Measurements from ENCODE around the gene PLEKHA7. TPM values are rescaled to one million over a fixed set of nuclear protein-coding genes. Genes with fewer than 3 reads are reported as not detected.

PLEKHA7 gene
- total and polyA plus RNA-seq, 2 of the 13 experiments (the other 11 are each of a cell fraction or from before 2014, with no cell fraction given) = 17.5 to 18.7 TPM

- TF ChIP-seq, protein P1, sequence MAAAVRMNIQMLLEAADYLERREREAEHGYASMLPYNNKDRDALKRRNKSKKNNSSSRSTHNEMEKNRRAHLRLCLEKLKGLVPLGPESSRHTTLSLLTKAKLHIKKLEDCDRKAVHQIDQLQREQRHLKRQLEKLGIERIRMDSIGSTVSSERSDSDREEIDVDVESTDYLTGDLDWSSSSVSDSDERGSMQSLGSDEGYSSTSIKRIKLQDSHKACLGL (CRISPR knock-in tag; IDR thresholded peaks at IDR 0.05) = no peak
- TF ChIP-seq ZNF704 (CRISPR knock-in tag; IDR thresholded peaks at IDR 0.05; ENCODE audit: borderline replicate concordance) (no peak), ZBTB1 (CRISPR knock-in tag; IDR thresholded peaks at IDR 0.05; ENCODE audit: borderline replicate concordance) (no peak), SAP130 (CRISPR knock-in tag; IDR thresholded peaks at IDR 0.05; ENCODE audit: low read depth) (peak; percentile 36), ZNF781 (CRISPR knock-in tag; IDR thresholded peaks at IDR 0.05; ENCODE audit: borderline replicate concordance, not compliant biosample characterization) (no peak), ZNF547 (CRISPR knock-in tag; IDR thresholded peaks at IDR 0.05) (0 out of 2 replicates have a peak, but pooled peaks have one; percentile 32), HNF4A (CRISPR knock-in tag; IDR thresholded peaks at IDR 0.05) (peak; percentile 63), NFATC3 (CRISPR knock-in tag; IDR thresholded peaks at IDR 0.05) (no peak), POGZ (CRISPR knock-in tag; IDR thresholded peaks at IDR 0.05) (peak; percentile 57), ARNT2 (CRISPR knock-in tag; IDR thresholded peaks at IDR 0.05; ENCODE audit: low read depth) (no peak), MEIS1 (CRISPR knock-in tag; IDR thresholded peaks at IDR 0.05; ENCODE audit: borderline replicate concordance) (no peak), ERF (CRISPR knock-in tag; IDR thresholded peaks at IDR 0.05) (no peak; the same call in 1 of the 2 replicates), ZNF550 (CRISPR knock-in tag; IDR thresholded peaks at IDR 0.05; ENCODE audit: borderline replicate concordance) (no peak), SP2 (CRISPR knock-in tag; IDR thresholded peaks at IDR 0.05) (no peak), SIN3A (IDR thresholded peaks at IDR 0.05; ENCODE audit: borderline replicate concordance, low read depth, low read length) (no peak), MTERF4 (CRISPR knock-in tag; IDR thresholded peaks at IDR 0.05) (no peak), HNF4G (IDR thresholded peaks at IDR 0.05; ENCODE audit: borderline replicate concordance, low read depth, low read length) (peak; percentile 59), HNF4G (CRISPR knock-in tag; IDR thresholded peaks at IDR 0.05; ENCODE audit: borderline replicate concordance, low read depth) (no peak), POLR2G (IDR thresholded peaks at IDR 0.05; ENCODE audit: low read depth, low read length) (no peak; the same call in 1 of the 2 replicates), CENPBD1 (CRISPR knock-in tag; IDR thresholded peaks at IDR 0.05; ENCODE audit: borderline replicate concordance, low read depth) (no peak), RFXAP (CRISPR knock-in tag; IDR thresholded peaks at IDR 0.05; ENCODE audit: borderline replicate concordance) (no peak), DNMT1 (CRISPR knock-in tag; IDR thresholded peaks at IDR 0.05) (no peak)
- TF ChIP-seq, protein P2, sequence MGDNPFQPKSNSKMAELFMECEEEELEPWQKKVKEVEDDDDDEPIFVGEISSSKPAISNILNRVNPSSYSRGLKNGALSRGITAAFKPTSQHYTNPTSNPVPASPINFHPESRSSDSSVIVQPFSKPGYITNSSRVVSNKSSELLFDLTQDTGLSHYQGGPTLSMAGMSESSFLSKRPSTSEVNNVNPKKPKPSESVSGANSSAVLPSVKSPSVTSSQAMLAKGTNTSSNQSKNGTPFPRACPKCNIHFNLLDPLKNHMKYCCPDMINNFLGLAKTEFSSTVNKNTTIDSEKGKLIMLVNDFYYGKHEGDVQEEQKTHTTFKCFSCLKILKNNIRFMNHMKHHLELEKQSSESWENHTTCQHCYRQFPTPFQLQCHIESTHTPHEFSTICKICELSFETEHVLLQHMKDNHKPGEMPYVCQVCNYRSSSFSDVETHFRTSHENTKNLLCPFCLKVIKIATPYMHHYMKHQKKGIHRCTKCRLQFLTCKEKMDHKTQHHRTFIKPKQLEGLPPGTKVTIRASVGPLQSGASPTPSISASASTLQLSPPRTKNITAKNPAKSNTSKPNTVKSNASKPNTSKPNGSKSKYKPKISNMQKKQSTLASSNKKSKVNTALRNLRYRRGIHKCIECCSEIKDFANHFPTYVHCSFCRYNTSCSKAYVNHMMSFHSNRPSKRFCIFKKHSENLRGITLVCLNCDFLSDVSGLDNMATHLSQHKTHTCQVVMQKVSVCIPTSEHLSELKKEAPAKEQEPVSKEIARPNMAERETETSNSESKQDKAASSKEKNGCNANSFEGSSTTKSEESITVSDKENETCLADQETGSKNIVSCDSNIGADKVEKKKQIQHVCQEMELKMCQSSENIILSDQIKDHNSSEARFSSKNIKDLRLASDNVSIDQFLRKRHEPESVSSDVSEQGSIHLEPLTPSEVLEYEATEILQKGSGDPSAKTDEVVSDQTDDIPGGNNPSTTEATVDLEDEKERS (CRISPR knock-in tag; IDR thresholded peaks at IDR 0.05) = no peak
These were observed 239.1 kb downstream of the PLEKHA7 start (continued) for GRCh38 chr11:16774936-16775613.
